HEK293 (cell line): ENCODE measurements around the gene CFAP65.

ENCODE experiments used
- CTCF ChIA-PET: fragments of 350-600 bp; formaldehyde crosslinking; extraction: SDS; loops from one replicate; lab custom pipeline; 2021; ENCODE audit warnings: antibody characterized with exemption; lab: Yijun Ruan, JAX
- POLR2A ChIA-PET: fragments of 300-600 bp; formaldehyde crosslinking; extraction: SDS; loops from one replicate; lab custom pipeline; 2020; ENCODE audit warnings: antibody characterized with exemption, inconsistent platforms; lab: Yijun Ruan, JAX
- H3K27ac ChIP-seq: fragments of 200-500 bp; sonication (Bioruptor generic); 2 replicates; pipeline ENCODE4 v1.5.1; 2014; ENCODE audit warnings: low read depth, low read length, control low read depth, inconsistent platforms; ENCODE audit errors: extremely low read depth
- H3K36me3 ChIP-seq, 2 experiments: fragments of 200-500 bp in 1 of 2; sonication (Bioruptor generic) in 1 of 2; 1 replicate in 1 of 2; 2 replicates in 1 of 2; pipeline ENCODE4 v1.5.1; 2014 to 2017; ENCODE audit warnings: inconsistent platforms in 2 of 2, low read length in 2 of 2; ENCODE audit not compliant: control insufficient read depth in 2 of 2, insufficient read depth in 1 of 2
- H3K4me1 ChIP-seq: fragments of 200-500 bp; sonication (Bioruptor generic); 2 replicates; pipeline ENCODE4 v1.5.1; 2014; ENCODE audit warnings: mild to moderate bottlenecking, low read length, inconsistent platforms; ENCODE audit not compliant: control insufficient read depth, insufficient read depth
- H3K4me3 ChIP-seq: 2 replicates; pipeline ENCODE4 v1.5.1; 2011; ENCODE audit warnings: low read depth, mild to moderate bottlenecking, control low read depth, low read length, moderate library complexity
- H3K9me3 ChIP-seq: fragments of 200-500 bp; sonication (Bioruptor generic); 2 replicates; pipeline ENCODE4 v1.5.1; 2014; ENCODE audit warnings: low read depth, low read length, inconsistent platforms; ENCODE audit not compliant: control insufficient read depth, insufficient read depth
- KLF7 ChIP-seq: fragments of 450-650 bp; formaldehyde crosslinking; IDR thresholded peaks from 2 replicates; pipeline ENCODE4 v1.5.1; 2016; ENCODE audit warnings: missing biosample characterization, missing genetic modification characterization, borderline replicate concordance
- ZBTB6 ChIP-seq: fragments of 450-650 bp; formaldehyde crosslinking; IDR thresholded peaks from 2 replicates; pipeline ENCODE4 v1.5.1; 2017; ENCODE audit warnings: missing biosample characterization, missing genetic modification characterization
- ZIC2 ChIP-seq: fragments of 450-650 bp; formaldehyde crosslinking; IDR thresholded peaks from 2 replicates; pipeline ENCODE4 v1.5.1; 2016; ENCODE audit warnings: missing biosample characterization, missing genetic modification characterization
- ZNF266 ChIP-seq: fragments of 450-650 bp; formaldehyde crosslinking; IDR thresholded peaks from 2 replicates; pipeline ENCODE4 v1.5.1; 2016; ENCODE audit warnings: missing biosample characterization, missing genetic modification characterization, low read depth
- ZNF37A ChIP-seq: fragments of 450-650 bp; IDR thresholded peaks from 2 replicates; pipeline ENCODE4 v1.5.1; 2018; ENCODE audit warnings: missing biosample characterization, missing genetic modification characterization
- ZNF544 ChIP-seq: fragments of 450-650 bp; formaldehyde crosslinking; IDR thresholded peaks from 2 replicates; pipeline ENCODE4 v1.5.0; 2017; ENCODE audit warnings: missing biosample characterization, missing genetic modification characterization
- ZXDB ChIP-seq: fragments of 450-650 bp; formaldehyde crosslinking; IDR thresholded peaks from 2 replicates; pipeline ENCODE4 v1.5.1; 2016; ENCODE audit warnings: missing biosample characterization, missing genetic modification characterization
- TF ChIP-seq, protein P1 (sequence below): fragments of 450-650 bp; formaldehyde crosslinking; IDR thresholded peaks from 2 replicates; pipeline ENCODE4 v1.5.1; 2016; ENCODE audit warnings: missing biosample characterization, missing genetic modification characterization
- TF ChIP-seq, protein P2 (sequence below): fragments of 450-650 bp; formaldehyde crosslinking; IDR thresholded peaks from 2 replicates; pipeline ENCODE4 v1.5.1; 2016; ENCODE audit warnings: missing biosample characterization, missing genetic modification characterization

CFAP65 gene

DNA sequence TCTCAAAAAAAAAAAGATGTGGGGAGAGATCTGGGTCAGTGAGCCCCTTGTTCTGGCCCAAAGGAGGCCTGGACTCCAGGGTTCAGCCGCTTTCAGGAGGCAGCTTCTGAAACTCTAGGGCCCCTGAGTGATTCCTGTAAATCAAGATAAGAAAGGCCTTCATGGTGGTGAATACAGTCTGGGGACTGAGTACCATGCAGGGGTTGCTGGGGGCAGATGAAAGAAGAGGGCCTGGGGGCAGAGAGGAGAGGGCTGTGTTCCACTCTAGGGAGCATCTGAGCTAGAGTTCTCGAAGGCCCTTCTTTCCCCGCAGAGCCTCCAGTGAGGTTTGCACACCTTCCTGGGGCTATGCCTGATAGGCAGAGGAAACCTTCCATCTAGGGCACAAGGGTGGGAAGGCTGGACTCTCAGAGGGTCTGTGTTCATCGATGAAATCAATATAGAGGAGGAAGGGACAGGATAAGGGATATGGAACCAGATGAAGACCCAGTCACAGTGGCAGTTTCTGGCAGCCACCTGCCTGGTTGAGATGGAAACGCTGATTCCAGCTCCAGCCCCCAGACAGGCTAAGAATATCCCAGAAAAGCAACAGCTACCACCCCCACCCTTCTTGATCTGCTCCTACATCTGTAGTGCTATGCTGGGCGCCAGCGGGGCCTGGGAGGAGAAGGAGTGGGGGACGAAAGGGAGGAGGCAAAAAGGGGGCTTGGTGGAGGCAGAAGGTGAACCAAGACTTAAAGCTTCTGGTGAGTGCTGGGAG is 86.6 kb downstream of the CFAP65 start (continued):
- TF ChIP-seq KLF7 (tag by site-specific recombination) (no peak), ZXDB (tag by site-specific recombination) (no peak)

- POLR2A ChIA-PET = no interaction called here
- TF ChIP-seq ZNF266 (tag by site-specific recombination) (no peak), ZIC2 (tag by site-specific recombination) (no peak), ZNF544 (tag by site-specific recombination) (no peak), ZBTB6 (tag by site-specific recombination) (peak; percentile 43; the same call in 1 of the 2 replicates), ZNF37A (tag by site-specific recombination) (no peak)
- TF ChIP-seq, protein P1, sequence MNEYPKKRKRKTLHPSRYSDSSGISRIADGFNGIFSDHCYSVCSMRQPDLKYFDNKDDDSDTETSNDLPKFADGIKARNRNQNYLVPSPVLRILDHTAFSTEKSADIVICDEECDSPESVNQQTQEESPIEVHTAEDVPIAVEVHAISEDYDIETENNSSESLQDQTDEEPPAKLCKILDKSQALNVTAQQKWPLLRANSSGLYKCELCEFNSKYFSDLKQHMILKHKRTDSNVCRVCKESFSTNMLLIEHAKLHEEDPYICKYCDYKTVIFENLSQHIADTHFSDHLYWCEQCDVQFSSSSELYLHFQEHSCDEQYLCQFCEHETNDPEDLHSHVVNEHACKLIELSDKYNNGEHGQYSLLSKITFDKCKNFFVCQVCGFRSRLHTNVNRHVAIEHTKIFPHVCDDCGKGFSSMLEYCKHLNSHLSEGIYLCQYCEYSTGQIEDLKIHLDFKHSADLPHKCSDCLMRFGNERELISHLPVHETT = no peak
- TF ChIP-seq, protein P2, sequence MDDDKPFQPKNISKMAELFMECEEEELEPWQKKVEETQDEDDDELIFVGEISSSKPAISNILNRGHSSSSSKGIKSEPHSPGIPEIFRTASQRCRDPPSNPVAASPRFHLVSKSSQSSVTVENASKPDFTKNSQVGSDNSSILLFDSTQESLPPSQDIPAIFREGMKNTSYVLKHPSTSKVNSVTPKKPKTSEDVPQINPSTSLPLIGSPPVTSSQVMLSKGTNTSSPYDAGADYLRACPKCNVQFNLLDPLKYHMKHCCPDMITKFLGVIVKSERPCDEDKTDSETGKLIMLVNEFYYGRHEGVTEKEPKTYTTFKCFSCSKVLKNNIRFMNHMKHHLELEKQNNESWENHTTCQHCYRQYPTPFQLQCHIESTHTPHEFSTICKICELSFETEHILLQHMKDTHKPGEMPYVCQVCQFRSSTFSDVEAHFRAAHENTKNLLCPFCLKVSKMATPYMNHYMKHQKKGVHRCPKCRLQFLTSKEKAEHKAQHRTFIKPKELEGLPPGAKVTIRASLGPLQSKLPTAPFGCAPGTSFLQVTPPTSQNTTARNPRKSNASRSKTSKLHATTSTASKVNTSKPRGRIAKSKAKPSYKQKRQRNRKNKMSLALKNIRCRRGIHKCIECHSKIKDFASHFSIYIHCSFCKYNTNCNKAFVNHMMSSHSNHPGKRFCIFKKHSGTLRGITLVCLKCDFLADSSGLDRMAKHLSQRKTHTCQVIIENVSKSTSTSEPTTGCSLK = no peak
- TF ChIP-seq, all 188 proteins: peak for 1
- no peak overlapping the region for H3K27ac ChIP-seq
- no peaks in the 10 kb centered on the region for H3K4me1 ChIP-seq
- H3K9me3 ChIP-seq = no peaks in the 10 kb centered on the region
- H3K36me3 ChIP-seq = no peaks in the 10 kb centered on the region
- CTCF ChIA-PET = interaction anchor here (0.7 to 2.4 kb wide), 6 partner anchors 8 to 200 kb away, joined by 3 to 12 read pairs (median 4); no protein-coding TSS in a partner anchor
- H3K4me3 ChIP-seq = no peak overlapping the region
Measured at GRCh38 chr2:218953366-218953954, 87.9 kb downstream of the CFAP65 start.
